Mesodermal cell (in vitro differentiated cells): ENCODE measurements around the gene ESR2.

Source experiments
- H3K27ac ChIP-seq: 2 replicates; pipeline ENCODE4 v1.7.0; 2013; ENCODE audit warnings: mild to moderate bottlenecking, low read depth, low read length, moderate library complexity; ENCODE audit not compliant: severe bottlenecking
- H3K36me3 ChIP-seq: 2 replicates; pipeline ENCODE4 v1.7.1; 2013; ENCODE audit warnings: mild to moderate bottlenecking, low read length, moderate library complexity; ENCODE audit not compliant: control insufficient read depth, insufficient read depth
- H3K4me1 ChIP-seq: one replicate; pipeline ENCODE4 v1.7.1; 2013; ENCODE audit warnings: mild to moderate bottlenecking, low read length; ENCODE audit not compliant: insufficient read depth, control insufficient read depth, poor library complexity, severe bottlenecking
- H3K4me3 ChIP-seq: 2 replicates; pipeline ENCODE4 v1.7.0; 2013; ENCODE audit warnings: low read length, control low read depth, mild to moderate bottlenecking; ENCODE audit not compliant: insufficient read depth, poor library complexity, severe bottlenecking; ENCODE audit errors: extremely low read depth
- H3K9me3 ChIP-seq: 2 replicates; pipeline ENCODE4 v1.7.1; 2013; ENCODE audit warnings: mild to moderate bottlenecking, low read length, moderate library complexity; ENCODE audit not compliant: control insufficient read depth
- WGBS, 2 experiments: methylation state at CpG; one replicate each; pipeline ENCODE4 v1.1.5; 2013; ENCODE audit warnings: missing lambda C conversion rate in 2 of 2; ENCODE audit not compliant: insufficient coverage in 2 of 2; 5-methylcytosine and 5-hydroxymethylcytosine counted together

ESR2 gene

GRCh38 chr14:64114166-64114565, 180.0 kb downstream of the ESR2 start:
- peaks cover 5% of the 10 kb centered on the region for H3K4me1 ChIP-seq
- H3K4me3 ChIP-seq, result no peak overlapping the region
- peaks cover 2% of the 10 kb centered on the region for H3K36me3 ChIP-seq
- 69 to 85% methylated on average over 5 to 7 of the region's 9 CpGs for WGBS, 2 experiments
- peak overlapping the region; percentile 44 for H3K27ac ChIP-seq
- H3K9me3 ChIP-seq, result no peaks in the 10 kb centered on the region

DNA sequence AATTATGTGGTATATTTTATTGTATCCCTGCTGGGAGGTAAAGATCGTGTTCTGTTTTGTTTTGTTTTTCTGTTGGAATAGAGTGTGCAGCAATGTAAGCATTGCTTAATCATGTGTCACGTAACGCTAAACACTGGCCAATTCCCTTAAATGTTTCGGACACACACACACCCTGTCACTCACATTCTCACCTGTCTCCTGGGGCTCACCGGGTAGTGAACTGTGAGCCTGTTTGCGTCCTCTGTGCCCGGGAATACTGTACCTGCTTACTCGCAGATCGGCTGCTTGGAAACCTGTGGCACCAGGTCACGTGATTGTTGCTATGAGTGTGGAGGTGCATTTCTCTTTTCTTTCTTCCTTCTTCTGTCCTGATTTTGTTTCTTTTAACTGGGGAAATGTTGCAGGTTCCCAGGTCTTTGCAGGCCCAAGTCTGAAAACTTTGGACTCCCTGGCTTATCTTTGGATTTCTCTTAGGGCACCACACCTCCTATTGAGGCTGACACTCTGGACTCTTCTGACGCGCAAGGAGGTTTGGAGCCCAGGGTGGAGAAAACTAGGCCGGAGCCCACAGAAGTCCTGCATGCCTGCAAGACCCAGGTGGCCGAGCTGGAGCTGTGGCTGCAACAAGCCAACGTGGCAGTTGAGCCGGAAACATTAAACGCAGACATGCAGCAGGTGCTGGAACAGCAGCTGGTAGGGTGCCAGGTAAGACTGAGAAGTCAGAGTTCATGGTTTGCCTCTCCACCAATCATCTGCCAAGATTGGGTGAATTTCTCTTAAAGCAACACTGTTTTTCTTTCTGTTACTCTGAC, 181.1 kb downstream of the ESR2 start:
- no peak overlapping the region for H3K27ac ChIP-seq
- 96% methylated on average over 12 to 13 of the region's 17 CpGs for WGBS, 2 experiments
- no peaks in the 10 kb centered on the region for H3K9me3 ChIP-seq
- no peak overlapping the region for H3K4me3 ChIP-seq
- H3K36me3 ChIP-seq, result peaks cover 2% of the 10 kb centered on the region
- peaks cover 5% of the 10 kb centered on the region for H3K4me1 ChIP-seq

DNA sequence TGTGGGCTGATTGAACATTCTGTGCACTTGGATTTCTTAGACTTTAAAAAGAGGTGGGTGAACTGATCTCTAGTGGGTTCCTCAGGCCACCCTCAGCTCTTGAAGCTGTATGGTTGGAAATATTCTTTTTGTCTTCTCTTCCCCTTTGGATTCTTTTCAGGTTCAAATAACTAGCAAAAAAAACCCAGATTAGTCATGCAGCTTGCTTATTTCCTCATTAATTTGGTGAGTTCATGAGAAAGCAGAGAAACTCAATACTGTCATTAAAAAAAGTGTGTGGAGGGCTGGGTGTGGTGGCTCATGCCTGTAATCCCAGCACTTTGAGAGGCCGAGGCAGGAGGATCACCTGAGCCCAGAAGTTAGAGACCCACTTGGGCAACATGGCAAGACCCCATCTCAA, 183.4 kb downstream of the ESR2 start:
- WGBS, 2 experiments, result 80 to 100% methylated on average over 1 of the region's 1 CpG
- no peaks in the 10 kb centered on the region for H3K9me3 ChIP-seq
- peaks cover 2% of the 10 kb centered on the region for H3K36me3 ChIP-seq
- H3K27ac ChIP-seq, result no peak overlapping the region
- no peak overlapping the region for H3K4me3 ChIP-seq
- peaks cover 5% of the 10 kb centered on the region for H3K4me1 ChIP-seq

GRCh38 chr14:64109819-64110554, 184.2 kb downstream of the ESR2 start:
- Histone ChIP-seq H3K4me1 (peaks cover 5% of the 10 kb centered on the region), H3K9me3 (no peaks in the 10 kb centered on the region), H3K36me3 (no peaks in the 10 kb centered on the region), H3K27ac (no peak overlapping the region), H3K4me3 (no peak overlapping the region)
- no CpG with 5 or more reads among the region's 1 CpG for WGBS, 2 experiments

GRCh38 chr14:64107438-64107837, 186.7 kb downstream of the ESR2 start:
- Histone ChIP-seq H3K27ac (no peak overlapping the region), H3K36me3 (no peaks in the 10 kb centered on the region)
- WGBS, 2 experiments, result 88 to 100% methylated on average over 1 to 2 of the region's 2 CpGs

DNA sequence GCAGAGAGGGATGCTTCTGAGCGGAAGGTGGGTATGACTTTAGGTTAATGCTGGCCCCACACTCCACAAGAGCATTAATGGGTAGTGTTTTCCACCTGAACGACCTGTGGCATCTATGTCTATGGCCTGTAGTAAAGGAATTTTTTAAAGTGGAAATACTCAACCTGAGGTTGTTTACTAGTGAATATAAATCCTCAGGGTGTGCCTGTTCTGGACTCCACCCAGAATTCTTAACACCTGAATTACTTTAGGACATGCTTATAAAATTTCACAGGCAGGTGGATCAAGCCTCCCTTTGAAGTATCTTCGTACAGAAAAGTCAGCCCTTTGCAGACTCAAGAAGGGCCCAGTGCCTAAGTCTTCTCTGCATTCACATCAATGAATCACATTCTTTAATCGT, 196.1 kb downstream of the ESR2 start:
- H3K9me3 ChIP-seq, result no peaks in the 10 kb centered on the region
- no peak overlapping the region for H3K27ac ChIP-seq
- no peak overlapping the region for H3K4me3 ChIP-seq
- 75 to 86% methylated on average over 2 of the region's 4 CpGs for WGBS, 2 experiments
- no peaks in the 10 kb centered on the region for H3K36me3 ChIP-seq
- peaks cover 2% of the 10 kb centered on the region for H3K4me1 ChIP-seq

More at GRCh38 chr14:64107438-64107837, 186.7 kb downstream of the ESR2 start:
- Histone ChIP-seq H3K4me1 (no peaks in the 10 kb centered on the region), H3K9me3 (no peaks in the 10 kb centered on the region), H3K4me3 (no peak overlapping the region)

DNA sequence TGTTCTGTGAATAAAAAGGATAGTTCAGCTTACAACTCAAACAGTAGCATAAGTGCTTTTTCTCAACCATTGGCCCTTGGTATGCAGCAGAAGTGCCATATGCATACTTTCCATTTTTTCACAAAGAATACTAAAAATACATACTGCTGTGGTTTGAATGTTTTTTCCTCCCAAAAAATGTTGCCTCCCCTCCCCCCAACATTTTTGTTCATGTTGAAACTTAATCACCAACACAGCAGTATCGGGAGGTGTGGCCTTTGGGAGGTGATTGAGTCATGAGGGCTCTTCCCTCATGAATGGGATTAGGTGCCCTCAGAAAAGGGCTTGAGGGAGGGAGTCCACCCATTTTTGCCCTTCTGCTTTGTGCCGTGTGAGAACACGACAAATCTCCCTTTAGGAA, 198.6 kb downstream of the ESR2 start:
- no peaks in the 10 kb centered on the region for H3K9me3 ChIP-seq
- no peaks in the 10 kb centered on the region for H3K36me3 ChIP-seq
- H3K4me1 ChIP-seq, result peaks cover 2% of the 10 kb centered on the region
- no peak overlapping the region for H3K4me3 ChIP-seq
- H3K27ac ChIP-seq, result no peak overlapping the region
- 94 to 100% methylated on average over 2 of the region's 3 CpGs for WGBS, 2 experiments

- no peaks in the 10 kb centered on the region for H3K36me3 ChIP-seq
- H3K4me3 ChIP-seq, result no peak overlapping the region
- H3K9me3 ChIP-seq, result no peaks in the 10 kb centered on the region
- no peak overlapping the region for H3K27ac ChIP-seq
- H3K4me1 ChIP-seq, result peaks cover 2% of the 10 kb centered on the region
- WGBS, 2 experiments, result 100% methylated on average over 2 of the region's 5 CpGs; no CpG with 5 or more reads in 1 of the 2 experiments
These were observed 201.2 kb downstream of the ESR2 start for GRCh38 chr14:64092940-64093339.

GRCh38 chr14:64092338-64092737, 201.8 kb downstream of the ESR2 start:
- WGBS, 2 experiments, result no CpG with 5 or more reads among the region's 4 CpGs
- H3K9me3 ChIP-seq, result no peaks in the 10 kb centered on the region
- H3K27ac ChIP-seq, result no peak overlapping the region
- peaks cover 2% of the 10 kb centered on the region for H3K4me1 ChIP-seq
- H3K36me3 ChIP-seq, result no peaks in the 10 kb centered on the region
- H3K4me3 ChIP-seq, result no peak overlapping the region

GRCh38 chr14:64091217-64091616, 203.0 kb downstream of the ESR2 start:
- peaks cover 2% of the 10 kb centered on the region for H3K4me1 ChIP-seq
- no peak overlapping the region for H3K4me3 ChIP-seq
- no peaks in the 10 kb centered on the region for H3K36me3 ChIP-seq
- H3K9me3 ChIP-seq, result no peaks in the 10 kb centered on the region
- H3K27ac ChIP-seq, result no peak overlapping the region
- WGBS, 2 experiments, result no CpG with 5 or more reads among the region's 1 CpG

DNA sequence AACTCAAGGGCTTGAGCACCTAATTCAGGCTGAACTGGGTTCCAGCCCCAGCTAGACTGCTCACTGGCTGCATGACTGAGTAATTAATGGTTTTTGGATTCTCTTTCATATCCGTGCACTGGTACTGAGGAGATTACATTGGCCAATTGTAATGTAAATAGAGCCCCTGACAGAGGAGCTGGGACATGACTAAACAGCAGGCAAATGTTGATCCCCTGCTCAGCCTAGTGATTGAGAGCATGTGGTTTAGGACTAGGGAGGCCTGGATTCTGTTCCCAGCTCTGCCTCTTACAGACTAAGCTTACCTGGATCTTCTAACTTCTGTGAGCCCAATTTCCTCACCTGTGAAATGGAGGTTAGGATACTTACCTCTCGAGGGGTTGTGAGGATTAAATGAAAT, 204.3 kb downstream of the ESR2 start:
- no peak overlapping the region for H3K27ac ChIP-seq
- WGBS, 2 experiments, result 17 to 29% methylated on average over 1 of the region's 2 CpGs
- H3K9me3 ChIP-seq, result no peaks in the 10 kb centered on the region
- no peak overlapping the region for H3K4me3 ChIP-seq
- H3K36me3 ChIP-seq, result no peaks in the 10 kb centered on the region
- H3K4me1 ChIP-seq, result no peaks in the 10 kb centered on the region
